Stimulated activated CD8-positive, alpha-beta memory T cell treated with anti-CD3 and anti-CD28 coated beads, Interleukin-15, amount 100 ng/mL, for 48 hours (primary cell): ENCODE results near the gene RPS14.

Experiments used
- DNase-seq, 2 donors: peaks; one replicate each; pipeline ENCODE4 v3.0.0-alpha.2; 2020; ENCODE audit warnings: low read depth in 2 of 2

Gene RPS14

GRCh38 chr5:150400316-150401075 lies 49.0 kb downstream of the RPS14 start:
- no peak for DNase-seq

DNA sequence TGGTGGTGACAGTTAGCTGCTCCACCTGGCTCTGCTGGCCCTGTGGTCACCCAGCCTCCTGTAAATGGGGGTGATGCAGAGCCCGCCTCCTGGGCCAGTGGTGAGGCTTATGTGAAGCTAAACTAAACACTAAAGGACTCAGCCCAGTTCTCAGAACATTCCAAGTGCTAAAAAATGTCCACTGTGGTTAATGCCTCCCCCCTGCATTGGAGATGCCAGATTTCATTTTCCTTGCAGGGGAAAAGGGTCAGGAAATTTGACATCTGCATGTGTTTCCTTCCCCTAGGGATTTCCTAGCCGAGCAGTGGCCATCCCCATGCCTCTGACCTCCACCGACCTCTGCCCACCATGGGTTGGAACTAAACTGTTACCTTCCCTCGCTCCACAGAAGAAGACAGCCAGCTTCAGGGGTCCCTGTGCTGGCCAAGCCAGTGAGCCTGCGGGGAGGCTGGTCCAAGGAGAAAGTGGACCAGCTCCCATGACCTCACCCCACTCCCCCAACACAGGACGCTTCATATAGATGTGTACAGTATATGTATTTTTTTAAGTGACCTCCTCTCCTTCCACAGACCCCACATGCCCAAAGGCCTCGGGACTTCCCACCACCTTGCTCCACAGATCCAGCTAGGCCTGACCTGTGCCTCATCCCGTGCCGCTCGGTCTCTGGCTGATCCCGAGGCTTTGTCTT lies 49.9 kb downstream of the RPS14 start:
- no peak for DNase-seq

- DNase-seq: no peak
Measured at GRCh38 chr5:150398722-150399523, 50.6 kb downstream of the RPS14 start.

DNA sequence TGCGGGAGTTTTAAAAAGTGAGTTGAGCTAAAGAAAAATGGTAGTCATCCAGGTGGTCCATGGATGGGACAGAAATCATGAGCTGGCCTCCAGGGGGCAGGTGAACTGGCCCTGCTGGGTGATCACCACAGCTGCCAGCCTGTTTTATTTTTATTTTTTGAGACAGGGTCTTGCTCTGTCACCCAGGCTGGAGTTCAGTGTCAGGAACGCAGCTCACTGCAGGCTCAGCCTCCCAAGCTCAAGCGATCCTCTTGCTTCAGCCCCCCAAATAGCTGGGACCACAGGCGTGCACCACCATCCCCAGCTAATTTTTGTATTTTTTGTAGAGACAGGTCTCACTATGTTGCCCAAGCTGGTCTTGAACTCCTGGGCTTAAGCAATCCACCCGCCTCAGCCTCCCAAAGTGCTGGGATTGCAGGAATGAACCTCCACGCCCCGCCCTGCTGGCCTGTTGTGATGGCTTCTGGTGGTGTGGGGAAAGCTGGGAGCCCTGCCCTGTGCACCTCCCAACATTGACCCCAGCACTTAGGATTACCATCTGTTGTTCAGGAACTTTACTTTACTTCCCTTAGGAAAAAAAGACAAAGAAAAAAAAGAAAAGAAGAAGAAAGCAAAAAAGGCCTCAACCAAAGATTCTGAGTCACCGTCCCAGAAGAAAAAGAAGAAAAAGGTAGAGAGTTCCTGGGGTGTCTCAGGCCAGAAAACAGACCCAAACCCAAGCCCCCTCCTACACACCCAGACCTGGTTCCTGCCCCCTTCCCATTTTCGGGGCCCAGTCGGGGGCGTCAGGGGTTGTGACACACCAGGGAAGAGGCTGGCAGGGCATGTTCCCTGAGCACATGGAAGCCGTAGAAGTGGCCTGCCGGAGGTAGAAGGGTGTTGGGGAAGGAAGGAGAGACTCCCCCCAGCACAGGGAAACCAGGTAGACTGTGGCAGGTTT lies 51.5 kb downstream of the RPS14 start:
- no peak for DNase-seq

DNA sequence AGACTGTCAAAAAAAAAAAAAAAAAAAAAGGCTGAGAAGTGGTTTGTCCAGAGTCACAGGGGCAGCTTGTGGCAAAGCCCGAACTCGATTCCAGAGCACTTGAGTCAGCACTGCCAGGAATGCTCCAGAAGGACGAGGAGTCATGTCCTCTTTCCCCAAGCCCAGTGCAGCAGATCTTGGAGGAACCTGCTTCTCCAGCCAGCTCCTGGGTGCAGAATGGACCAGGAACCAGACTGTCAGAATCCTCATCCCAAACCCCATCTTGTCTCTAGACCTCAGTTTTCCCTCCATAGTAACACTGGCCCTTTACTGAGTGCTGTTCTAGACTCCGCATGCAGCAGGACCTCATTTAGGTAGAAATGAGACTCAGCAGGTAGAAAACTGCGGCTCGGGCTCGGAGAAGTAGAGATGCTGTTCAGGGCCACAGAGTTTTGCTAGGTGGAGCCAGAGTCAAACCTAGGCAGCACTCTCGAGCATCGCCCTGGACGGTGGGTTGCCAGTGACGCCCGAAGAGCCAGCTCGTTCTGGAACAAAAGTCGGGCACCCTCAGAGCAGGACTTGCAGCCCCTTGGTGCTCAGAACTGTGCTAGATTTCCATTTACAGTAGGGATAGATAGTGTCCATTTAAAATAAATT lies 52.3 kb downstream of the RPS14 start:
- DNase-seq: no peak

DNA sequence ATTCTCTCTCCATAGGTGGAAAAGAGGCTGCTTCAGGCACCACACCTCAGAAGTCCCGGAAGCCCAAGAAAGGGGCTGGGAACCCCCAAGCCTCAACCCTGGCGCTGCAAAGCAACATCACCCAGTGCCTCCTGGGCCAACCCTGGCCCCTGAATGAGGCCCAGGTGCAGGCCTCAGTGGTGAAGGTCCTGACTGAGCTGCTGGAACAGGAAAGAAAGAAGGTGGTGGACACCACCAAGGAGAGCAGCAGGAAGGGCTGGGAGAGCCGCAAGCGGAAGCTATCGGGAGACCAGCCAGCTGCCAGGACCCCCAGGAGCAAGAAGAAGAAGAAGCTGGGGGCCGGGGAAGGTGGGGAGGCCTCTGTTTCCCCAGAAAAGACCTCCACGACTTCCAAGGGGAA lies 53.3 kb downstream of the RPS14 start:
- DNase-seq: no peak

- DNase-seq: no peak
Measured at GRCh38 chr5:150395688-150395975, 53.9 kb downstream of the RPS14 start.

DNA sequence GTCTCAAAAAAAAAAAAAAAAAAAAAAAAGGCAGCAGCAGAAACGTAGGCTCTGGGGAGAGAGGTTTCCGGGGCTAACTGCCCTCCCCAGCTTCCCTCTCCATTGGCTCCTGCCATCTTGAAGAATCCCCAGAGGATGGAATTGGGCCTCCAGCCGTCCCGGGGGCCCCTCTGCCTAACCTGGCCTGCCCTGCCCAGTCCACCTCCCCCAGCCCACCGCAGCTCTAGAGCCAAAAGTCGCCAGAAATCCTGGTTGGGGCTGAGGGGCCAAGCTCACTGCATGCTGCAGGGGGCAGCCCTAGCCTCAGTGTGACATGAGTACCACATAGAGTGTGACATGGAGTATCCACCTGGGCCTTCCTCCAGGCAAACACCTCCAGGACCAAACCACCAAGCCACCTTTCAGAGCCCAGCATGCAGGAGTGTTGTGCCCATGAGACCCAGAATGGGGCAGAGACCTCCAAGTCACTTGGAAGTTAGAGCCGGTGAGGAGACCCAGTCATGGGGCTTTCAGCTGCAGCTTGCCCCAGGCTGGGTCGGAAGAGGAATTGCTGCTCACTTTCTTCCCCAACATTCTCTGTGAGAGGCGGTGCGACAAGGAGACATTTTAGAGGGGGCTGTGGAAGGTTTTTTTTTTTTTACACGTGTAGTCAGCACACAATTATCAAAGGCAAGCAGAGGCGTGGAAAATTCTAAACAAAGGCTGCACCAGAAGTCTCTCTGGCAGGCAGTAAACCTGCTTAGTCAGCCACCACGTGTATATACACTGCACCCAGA lies 54.4 kb downstream of the RPS14 start:
- no peak for DNase-seq

DNA sequence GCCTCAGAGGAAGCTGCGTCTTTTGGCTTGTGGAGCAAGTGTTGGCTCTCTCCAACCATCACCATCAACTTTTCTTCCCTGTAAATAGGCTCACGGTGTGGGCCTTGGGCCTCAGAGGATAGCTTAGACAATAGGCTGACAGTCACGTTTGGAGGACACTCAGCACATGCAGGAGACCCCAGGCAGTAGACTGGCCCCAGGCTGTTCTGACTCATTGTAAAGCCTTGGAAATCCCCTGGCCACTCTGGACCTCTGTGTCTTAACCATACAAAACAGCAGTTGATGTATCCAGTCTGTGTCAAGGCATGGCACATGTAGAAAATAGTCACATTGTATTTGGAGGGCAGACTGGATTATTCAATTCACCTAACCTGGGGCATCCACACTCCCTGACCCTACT lies 55.4 kb downstream of the RPS14 start:
- DNase-seq: no peak

- no peak for DNase-seq
Measured at GRCh38 chr5:150393096-150393645, 56.4 kb downstream of the RPS14 start.

DNA sequence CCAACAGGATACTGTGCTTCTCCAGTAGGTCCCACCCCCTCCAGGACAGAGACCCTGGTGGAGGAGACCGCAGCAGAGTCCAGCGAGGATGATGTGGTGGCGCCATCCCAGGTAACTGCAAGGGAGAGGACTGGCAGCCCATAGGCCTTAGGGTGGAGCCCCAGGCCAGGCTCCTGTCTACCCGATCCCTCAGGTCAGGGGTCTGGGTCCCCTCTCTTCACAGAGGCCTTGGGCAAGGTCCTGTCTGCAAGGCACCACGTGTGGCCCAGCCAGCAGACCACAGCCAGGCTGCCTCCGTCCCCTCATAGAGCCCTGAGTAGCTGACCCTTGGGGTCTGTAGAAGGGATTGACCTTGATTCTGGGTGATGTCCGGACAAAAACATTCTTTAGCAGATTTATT lies 56.9 kb downstream of the RPS14 start:
- no peak for DNase-seq
